GM23248 (cell line): Measurements from ENCODE around the gene TCEANC2.

Source experiments
- EZH2 ChIP-seq: fragments of 200-600 bp; sonication (generic); IDR thresholded peaks from 2 replicates; pipeline ENCODE4 v1.6.1; 2018; ENCODE audit warnings: antibody characterized with exemption, mild to moderate bottlenecking; ENCODE audit not compliant: insufficient read depth, poor library complexity, severe bottlenecking
- EZH2phosphoT487 ChIP-seq: fragments of 200-600 bp; sonication (generic); IDR thresholded peaks from 2 replicates; pipeline ENCODE4 v1.6.1; 2018; ENCODE audit warnings: antibody characterized with exemption, moderate library complexity, mild to moderate bottlenecking, low read depth; ENCODE audit not compliant: insufficient read depth

- TF ChIP-seq EZH2 (no peak), EZH2phosphoT487 (no peak)
These were observed 39.3 kb upstream of the TCEANC2 start for GRCh38 chr1:54014009-54014629.
